NCI-H1417 (cell line): ENCODE data around the gene BTRC.
A peak's percentile ranks its signal among the peaks of the same experiment; 100 is the strongest.

Experiments used
- DNase-seq, 3 experiments: peaks; one replicate each; lab custom pipeline; 2025; lab: John Stamatoyannopoulos, UW

The BTRC gene

DNA sequence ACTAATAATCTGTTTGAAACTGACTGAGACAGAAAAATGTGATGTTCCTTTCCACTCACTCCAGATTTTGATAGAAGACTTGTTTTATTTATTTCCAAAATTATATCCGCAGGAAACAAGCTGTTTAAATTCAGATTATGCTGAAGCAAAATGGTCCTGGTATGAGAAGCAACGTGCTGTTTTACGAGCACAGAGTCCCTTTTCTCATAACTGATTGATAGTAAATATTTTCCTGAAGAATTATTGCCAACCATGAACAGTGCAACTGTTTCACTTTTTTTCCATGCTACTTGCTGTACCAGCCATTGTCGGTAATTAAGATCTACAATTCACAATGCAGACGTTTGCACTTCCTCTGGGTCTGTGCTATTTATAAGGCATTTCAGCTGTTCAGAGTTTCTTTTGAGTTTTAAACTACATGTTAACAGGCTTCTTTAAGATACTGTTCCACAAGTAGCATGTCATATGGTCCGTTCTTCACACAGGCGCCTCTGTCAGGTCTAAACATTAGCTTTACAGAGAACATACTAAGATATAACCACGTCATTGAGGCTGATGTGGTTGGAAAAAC lies 130.3 kb downstream of the BTRC start:
- peak in 1 of 3 experiments; percentile 4 for DNase-seq

DNA sequence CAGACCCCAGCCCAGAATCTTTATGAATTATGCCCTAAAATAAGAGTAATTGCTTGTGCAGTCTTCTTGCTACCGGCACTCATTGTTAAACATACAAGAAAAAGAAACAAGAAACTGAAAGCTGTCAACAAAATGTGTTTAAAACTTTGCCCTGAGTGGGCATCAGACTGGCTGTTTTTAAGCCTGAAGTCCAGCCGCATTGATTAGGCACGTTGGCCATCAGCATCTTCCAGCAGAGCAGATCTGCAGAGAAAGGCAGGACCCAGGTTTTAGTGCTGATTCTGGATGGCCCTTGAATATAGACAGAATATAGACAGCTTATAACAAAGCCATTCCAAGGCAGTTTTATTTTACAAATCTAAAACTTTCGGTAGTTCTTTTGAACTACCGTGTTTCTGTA lies 131.2 kb downstream of the BTRC start:
- peak in 1 of 3 experiments; percentile 28 for DNase-seq

DNA sequence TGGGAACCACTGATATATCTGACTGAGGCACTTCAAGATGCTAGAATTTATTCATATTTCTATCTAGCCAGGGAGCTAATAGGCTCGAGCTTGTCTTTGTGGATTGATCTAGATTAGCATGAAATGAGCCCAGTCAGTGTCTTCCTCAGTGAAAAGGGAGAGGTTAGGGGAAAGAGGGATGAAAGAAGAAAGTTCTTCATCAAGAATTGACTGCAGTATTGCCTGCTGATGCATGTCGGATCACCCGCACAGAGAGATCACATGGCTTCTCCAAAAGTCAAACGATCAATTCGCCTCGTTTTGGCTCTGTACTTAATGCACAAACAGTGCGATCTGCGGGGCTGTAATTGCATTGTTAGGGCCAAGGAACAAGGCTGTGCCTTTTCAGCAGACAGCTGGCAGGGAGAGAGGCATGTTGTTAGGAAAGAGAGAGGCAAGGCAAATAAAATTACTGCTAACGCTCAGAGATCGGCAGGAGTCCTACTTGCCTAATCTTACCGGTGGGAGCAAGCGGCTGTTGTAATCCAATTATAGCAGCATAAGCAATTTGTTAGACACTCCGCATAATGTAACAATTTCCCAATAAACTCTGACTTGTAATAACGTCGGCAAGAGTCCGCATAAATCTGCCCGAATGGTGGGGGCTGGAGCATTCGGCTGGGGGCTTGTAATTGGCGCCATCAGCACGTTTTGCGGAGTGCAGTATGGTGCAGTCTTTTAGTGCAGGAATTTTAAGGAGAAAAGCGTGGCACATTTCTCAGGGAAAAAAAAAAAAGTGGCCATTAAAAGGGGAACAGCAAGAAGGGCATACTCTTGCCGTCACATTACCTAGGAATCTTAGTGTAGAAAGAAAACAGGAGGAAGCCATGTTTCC lies 132.0 kb downstream of the BTRC start:
- DNase-seq: peak; percentile 29 to 90 (median 60)

DNA sequence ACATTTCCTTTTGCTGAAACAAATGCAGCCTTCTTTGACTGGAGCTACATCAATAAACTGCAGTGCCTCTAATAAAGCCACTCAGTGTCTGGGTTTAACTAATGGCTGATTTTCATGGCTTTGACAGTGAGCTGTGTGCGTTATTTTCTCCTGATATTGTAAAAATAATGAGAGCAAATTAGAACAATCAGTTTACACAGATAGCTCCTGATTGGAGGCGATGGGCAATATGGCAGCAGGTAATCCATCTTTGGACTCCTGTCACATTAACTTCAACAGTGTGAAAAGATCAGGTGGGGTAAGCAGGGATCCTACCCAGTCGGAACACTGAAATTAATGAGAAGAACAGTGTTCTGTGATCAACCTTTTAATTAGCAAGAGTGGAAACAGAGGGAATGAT lies 133.4 kb downstream of the BTRC start:
- DNase-seq: peak in 2 of 3 experiments; percentile 3 to 55

DNA sequence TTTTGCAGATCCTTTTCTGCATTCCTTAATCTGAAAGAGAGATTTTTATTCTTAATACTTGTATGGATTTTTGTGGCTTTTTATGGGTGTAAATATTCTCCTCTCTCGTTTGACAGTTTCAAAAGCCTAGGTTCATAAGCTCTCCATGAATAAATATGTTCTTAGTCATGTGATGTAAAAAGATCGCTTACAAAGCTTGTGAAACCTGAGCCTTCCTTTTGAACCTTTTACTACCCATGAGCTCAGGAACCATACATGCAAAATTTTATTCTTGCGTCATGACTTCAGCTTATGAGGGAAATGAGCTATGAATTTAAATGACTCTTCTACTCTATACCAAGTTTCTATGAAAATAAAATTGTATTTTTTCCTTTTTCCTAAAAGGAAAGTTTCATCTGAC lies 135.4 kb downstream of the BTRC start:
- peak; percentile 2 to 64 (median 62) for DNase-seq

DNA sequence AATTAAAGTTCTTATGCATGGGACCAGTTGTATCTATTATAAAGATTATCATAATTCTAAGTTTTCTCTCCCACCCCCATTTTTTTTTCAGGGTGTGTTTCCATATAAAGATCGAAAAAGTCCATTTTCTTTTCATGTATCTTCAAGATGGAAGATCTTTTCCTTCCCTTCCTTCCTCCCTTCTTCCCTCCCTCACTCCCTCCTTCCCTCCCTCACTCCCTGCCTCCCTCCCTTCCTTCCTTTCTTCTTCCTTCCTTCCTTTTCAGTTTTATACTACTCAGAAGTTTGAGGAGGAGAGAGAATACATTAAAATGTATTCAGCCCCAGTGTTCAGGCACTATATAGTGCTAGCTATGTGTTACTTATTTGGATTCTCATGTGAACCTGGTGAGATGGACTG lies 136.1 kb downstream of the BTRC start:
- DNase-seq: no peak

DNA sequence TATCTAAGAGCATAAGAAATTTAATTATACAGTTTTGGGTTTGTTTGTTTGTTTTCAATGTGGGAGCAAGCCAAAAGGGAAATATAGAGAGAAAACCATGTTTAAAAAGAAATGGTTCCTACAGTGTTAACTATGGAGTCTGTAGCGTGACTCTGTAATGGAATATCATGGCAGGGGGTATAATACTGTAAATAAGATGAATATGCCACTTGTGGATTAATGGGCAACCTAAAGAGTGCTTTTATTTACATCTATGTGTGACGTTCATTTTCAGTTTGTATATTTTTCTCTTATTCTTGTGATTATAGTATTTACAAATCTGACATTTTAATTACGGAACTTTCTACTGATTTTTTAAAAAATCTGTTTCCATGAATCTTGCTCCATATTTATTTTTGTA lies 138.2 kb downstream of the BTRC start:
- DNase-seq: peak; percentile 19 to 73 (median 41)

DNA sequence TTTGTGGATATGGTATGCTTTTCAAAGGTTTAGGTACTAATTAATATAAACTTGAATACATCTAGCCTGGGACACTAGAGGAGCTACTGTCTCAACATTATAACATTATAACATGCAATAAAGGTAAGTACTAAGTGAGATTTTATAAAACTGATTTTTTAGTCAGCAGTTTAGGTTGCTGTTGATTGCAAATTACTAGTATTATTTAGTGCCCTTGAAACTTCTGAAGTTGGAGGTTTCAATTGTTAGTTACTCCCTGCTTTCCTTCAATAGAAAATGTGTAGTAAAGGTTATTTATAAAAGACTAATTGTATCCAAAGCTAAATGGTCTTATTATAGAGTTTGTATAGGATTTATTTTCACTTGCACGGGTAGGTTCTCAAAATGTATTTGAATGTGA lies 138.8 kb downstream of the BTRC start:
- no peak for DNase-seq

DNA sequence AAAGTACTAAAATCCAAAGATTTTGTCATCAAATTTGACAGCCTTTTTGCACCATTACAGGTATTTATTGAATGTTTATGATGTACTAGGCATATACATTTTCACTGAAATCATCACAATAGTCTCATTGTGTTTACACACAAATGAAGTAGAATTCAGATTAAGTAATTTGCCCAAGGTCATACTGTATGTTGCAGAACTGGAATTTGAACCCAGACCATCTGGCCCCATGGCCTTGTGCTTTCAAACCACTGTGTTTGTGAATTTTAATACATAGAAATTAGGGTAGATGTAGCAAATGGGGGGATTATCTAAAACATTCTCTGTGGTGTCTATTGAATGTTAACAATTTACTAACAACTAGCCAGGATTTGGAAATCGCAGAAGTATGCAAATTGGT lies 139.3 kb downstream of the BTRC start:
- DNase-seq: peak in 1 of 3 experiments; percentile 7

DNA sequence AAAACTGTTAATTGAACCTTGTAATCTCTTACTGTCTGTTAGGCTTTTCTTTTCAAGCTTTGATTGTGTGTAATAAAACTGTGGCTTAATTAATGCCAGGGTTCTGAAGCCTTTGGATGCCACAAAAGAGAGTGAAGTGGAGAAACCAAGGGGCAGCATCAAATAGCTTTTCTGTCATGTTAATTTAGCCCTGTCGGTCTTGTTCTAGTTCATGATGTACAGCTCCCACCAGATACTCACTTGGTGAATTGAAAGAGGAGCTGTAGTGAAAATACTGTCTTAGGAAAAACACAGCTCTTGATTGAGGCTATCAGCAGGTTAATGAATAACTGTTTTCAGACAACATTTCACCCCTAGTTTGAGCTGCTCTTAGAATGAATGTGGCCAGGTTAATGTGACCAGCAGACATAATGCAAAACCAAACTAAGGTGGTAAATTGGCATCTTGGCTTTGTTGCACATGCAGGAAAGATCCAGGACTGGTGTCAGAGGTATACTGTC lies 139.9 kb downstream of the BTRC start:
- DNase-seq: peak in 1 of 3 experiments; percentile 21

DNA sequence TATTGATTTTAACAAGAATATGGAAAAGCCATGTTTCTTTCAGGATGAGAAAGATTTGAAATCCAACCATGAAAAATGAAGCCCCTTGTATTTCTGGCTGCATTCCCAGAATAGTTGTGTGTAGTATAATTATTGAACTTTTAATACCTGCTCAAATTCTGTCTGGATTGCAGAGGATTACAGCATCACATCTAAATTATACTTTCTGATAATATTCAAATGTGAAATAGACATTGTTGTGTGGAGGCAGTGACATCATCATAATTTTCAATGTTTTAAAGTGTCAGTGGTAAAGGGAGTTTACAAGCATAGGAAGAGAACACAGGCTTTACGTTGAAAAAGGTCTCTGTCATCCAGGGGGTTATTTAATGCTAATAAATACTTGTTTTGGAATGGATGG lies 140.7 kb downstream of the BTRC start:
- DNase-seq: no peak

DNA sequence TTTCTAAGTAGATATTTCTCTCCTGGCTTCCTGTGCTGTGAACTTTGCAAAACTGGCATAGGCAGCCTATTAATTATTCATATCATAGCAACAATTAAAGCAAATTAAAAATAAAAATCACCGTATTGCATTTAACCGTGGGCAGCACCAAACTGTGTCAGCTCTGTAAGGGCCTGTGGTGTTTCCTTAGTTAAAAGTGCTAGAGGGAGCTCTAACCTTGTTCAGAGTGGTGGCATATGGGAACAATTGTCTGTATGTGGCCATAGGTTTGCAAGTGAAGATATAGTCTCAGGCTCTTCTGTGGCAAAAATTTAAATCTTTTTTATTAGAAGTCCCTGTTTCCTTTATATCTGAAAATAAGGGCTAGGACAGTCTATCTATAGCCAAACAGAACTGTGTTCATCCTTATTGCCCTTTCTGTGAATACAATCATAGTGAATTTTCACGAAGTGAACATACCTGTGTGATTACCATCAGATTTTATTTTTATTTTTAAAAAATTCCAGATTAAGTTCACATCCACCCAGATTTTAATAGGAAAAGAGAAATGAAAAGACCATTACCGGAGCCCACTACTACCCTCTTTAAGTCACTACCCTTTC lies 141.5 kb downstream of the BTRC start:
- peak; percentile 1 to 56 (median 2) for DNase-seq

DNA sequence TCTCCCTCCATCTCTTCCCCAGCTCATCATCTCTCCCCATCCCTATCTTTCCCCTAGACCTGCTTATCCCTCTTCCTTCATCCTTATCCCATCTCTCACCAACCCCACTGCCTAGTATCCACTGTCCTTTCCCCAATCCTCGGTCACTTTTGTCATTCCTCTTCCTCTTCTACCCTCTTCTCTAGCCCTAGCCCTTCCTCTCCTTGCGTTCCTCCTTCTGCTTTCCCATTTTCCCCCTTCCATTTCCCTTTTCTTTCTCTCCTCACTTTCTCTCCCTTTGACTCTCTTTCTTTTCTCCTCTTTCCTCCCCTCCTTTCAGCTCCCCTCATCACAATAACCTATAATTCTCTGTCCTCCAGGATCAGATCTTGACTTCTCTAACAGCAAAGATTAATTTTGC lies 150.5 kb downstream of the BTRC start:
- no peak for DNase-seq

DNA sequence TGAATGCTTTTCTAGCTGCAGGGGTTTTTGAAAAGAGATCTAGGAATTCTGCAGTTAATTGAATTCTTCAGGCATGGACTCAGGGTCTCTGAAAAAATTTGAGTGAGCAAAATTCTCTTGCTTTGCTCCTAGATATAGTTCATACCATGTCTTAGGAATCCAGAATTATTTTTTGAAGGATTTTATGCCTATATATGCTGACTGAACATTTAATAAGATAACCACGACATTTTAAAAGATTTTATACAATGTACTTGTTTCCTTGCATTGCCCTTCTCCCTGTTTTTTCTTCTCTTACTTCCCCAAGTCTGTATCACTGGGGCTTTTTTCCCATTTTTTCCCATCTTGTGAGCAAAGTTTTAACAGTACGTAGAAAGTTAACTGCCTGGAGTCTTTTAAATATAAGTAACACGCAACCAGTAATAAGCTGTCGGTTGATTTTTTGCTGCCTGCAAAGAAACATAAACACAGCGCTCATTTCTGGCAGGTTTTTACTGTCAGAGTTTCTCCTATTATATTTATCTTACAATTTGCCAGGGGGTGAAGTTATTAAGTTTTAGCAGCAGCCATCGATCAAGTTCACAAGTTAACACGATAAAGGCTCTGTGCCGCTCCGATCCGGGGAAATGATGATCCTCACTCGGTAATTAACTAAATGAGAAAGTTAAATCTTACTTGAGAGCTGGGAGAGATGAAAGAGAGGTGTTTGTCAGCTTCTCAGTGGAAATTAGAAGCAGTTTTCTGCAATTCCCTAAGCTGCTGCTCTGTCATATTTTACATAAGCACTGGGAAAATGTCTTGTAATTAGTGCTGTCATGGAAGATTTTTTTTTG lies 153.1 kb downstream of the BTRC start:
- DNase-seq: peak in 1 of 3 experiments; percentile 29

DNA sequence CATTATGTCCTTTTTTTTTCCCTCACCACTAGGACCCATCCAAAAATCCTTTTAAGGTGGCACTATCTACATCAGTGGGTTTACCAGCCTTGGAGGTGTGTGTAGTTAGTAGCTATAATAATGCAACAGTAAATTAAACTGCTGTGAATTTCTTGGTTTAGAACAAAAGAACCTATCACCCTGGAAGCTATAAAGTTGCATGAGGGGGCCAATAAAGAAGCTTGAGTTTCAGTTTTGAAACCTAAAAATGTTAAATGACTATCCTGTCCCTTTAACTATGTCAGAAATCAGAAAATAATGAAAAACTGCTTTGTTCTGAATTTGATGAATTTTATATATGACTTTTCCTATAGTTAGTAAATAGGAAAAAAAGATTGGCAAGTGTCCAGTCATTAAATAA lies 153.9 kb downstream of the BTRC start:
- DNase-seq: no peak

DNA sequence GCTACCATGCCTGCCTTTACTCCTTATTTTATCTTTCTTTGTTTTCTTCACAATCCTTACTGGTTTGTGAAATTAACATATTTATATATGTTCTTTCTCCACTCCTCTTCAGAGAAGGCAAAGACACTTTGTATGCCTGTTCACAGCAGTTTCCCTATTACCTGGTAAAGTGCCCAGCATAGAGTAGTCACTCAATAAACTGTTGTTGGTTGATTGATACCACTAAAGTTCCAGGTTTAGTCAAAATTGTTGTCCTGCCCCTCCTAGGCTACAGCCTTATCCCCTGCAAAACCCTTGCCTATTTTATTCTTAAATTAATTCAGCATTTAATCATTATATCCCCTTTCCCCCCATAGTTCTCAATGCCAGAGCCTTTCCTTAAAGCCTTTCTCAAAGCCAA lies 158.0 kb downstream of the BTRC start:
- DNase-seq: no peak

DNA sequence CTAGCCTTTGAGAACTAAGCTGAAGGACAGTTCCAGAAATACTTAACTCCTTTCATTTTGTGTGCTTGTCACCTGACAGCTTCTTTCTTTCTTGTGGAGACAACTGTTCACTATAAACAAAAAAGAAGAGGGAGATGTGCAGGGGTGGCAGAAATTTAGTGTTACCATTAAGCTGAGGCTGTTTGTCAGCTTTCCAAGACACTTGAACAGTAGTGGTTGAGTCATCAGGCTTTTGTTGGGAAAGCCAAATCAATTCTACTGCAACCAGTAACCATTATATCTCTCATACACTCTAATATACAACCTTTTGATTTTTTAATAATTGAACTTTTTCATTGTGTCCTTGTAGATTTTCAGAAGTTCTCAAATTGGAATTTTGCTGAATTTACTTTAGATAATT lies 158.8 kb downstream of the BTRC start:
- no peak for DNase-seq

DNA sequence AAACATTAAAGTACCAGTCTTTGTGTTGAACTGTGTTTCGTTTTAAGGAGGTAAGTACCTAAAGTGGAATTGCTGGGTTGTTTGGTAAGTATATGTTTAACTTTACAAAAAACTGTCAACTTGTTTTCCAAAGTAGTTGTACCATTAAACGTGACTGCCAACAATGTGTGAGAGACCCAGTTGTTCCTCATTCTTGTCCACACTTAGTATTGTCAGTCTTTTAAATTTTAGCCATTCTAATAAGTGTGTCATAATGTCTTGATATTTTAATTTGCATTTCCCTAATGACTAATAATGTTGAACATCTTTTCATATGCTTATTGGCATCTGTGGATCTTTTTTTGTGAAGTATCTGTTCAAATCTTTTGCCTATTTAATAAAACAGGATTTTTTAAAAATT lies 159.8 kb downstream of the BTRC start:
- DNase-seq: no peak

DNA sequence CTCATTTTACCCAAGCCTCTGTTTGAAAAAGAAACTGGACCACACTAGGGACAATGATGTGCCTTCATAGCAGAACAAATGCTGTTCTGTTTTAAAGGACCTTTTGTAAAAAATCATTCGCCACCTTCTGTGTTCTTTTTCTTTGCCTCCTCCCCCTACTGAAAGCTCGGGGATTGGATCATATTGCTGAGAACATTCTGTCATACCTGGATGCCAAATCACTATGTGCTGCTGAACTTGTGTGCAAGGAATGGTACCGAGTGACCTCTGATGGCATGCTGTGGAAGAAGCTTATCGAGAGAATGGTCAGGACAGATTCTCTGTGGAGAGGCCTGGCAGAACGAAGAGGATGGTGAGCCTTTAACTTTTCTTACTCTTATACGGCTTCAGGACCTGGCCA lies 171.9 kb downstream of the BTRC start:
- DNase-seq: no peak

DNA sequence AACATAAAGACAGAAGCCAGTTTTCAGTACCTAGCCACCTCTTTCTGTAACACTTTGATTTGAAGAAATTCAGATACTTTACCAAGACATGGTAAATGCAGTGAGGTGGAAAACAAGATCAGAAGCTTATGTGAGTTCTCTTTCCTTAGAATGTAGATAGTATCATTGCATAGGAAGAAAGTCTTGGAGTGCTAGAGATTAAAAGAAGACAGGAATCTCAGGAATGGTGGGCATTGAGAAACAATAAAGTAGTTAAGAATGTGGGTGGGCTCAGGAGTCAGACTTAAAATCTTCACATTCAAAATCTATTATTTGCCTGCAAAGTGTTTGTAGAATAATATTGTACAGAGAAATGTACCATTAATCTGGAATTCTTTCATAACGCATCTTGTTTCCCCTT lies 175.2 kb downstream of the BTRC start:
- DNase-seq: no peak

DNA sequence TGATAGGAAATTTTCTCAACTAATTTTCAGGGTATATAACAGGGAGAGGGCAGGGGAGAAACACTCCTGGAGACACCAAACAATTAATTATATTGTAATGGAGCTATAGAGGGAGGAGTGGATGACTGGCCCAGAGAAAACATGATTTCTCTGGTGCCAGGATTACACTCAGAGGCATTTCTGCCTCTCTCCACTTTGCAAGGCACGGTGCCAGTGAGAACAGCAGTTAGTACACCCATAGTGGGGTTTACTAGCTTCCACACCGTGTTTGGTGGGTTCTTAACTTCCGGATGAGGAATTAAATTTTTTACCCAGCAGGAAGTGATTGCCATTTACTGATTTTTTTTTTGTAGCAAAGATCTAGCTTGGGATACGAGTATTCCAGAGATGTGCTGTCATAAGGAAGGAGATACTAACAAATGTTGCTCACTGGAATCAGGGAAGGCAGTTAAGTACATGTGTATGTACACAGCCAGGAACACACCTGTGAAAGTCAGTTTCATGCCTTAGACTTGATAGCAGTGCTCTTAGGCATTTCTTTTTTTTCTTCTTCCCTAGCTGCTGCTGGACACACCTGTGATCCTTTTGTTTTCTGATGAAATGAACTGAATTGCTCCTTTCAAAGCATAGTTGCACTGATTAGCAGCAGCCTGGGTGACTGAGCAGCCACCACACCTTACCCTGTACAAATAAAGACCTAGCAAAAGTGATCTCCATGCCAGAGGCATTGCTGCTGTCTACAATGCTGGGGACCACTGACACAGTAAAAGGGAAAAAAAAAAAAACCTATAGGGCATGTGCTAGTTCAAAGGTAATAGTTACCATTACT lies 176.0 kb downstream of the BTRC start:
- peak in 1 of 3 experiments; percentile 26 for DNase-seq
